Neutrophil (primary cell): ENCODE data around the gene HSPA6.
"Not testable (repeated sequence)": the region's sequence is repeated elsewhere in the genome, so short reads cannot be mapped to it uniquely, and the experiment has no call there.

Experiments used
- H3K27ac ChIP-seq: fragments of 200-600 bp; sonication (generic); 2 replicates; pipeline ENCODE4 v1.5.1; 2016; ENCODE audit warnings: mild to moderate bottlenecking, moderate library complexity
- H3K27me3 ChIP-seq: fragments of 200-600 bp; sonication (generic); 2 replicates; pipeline ENCODE4 v1.6.0; 2016; ENCODE audit warnings: mild to moderate bottlenecking
- H3K36me3 ChIP-seq: fragments of 200-600 bp; sonication (generic); 2 replicates; pipeline ENCODE4 v1.5.1; 2017
- H3K4me1 ChIP-seq, 2 experiments: fragments of 200-600 bp in 1 of 2; sonication (generic) in 1 of 2; 1 replicate in 1 of 2; 2 replicates in 1 of 2; pipeline versions ENCODE4 v1.5.1 to v1.6.1; 2013 to 2016; ENCODE audit warnings: low read depth in 1 of 2, low read length in 1 of 2, mild to moderate bottlenecking in 1 of 2, moderate library complexity in 1 of 2; ENCODE audit not compliant: control insufficient read depth in 1 of 2, insufficient read depth in 1 of 2
- H3K4me3 ChIP-seq, 2 experiments: fragments of 200-600 bp in 1 of 2; sonication (generic) in 1 of 2; 1 replicate in 1 of 2; 2 replicates in 1 of 2; pipeline ENCODE4 v1.5.1; 2013 to 2016; ENCODE audit warnings: low read depth in 1 of 2, low read length in 1 of 2, mild to moderate bottlenecking in 1 of 2, moderate library complexity in 1 of 2
- H3K9me3 ChIP-seq: fragments of 200-600 bp; sonication (generic); 2 replicates; pipeline ENCODE4 v1.5.1; 2016
- CTCF ChIP-seq: fragments of 200-600 bp; sonication (generic); IDR thresholded peaks from 2 replicates; pipeline ENCODE4 v1.5.1; 2016; ENCODE audit warnings: antibody characterized with exemption

Gene HSPA6

GRCh38 chr1:161506336-161507223, 17.8 kb upstream of the HSPA6 start:
- Histone ChIP-seq H3K9me3 (no peaks in the 10 kb centered on the region), H3K27ac (peak overlapping the region; percentile 99), H3K36me3 (peaks cover 58% of the 10 kb centered on the region), H3K27me3 (no peaks in the 10 kb centered on the region), H3K4me3 (peak overlapping the region; percentile 93 to 94), H3K4me1 (peaks cover 56 to 81% of the 10 kb centered on the region in 2 experiments)
- peak; percentile 33 for TF ChIP-seq CTCF

GRCh38 chr1:161510477-161510876, 13.9 kb upstream of the HSPA6 start:
- Histone ChIP-seq H3K27ac (peak overlapping the region; percentile 60), H3K27me3 (no peaks in the 10 kb centered on the region), H3K4me1 (peaks cover 60 to 78% of the 10 kb centered on the region in 2 experiments), H3K36me3 (peaks cover 90% of the 10 kb centered on the region), H3K4me3 (peak overlapping the region; percentile 25 to 93), H3K9me3 (no peaks in the 10 kb centered on the region)
- no peak for TF ChIP-seq CTCF

GRCh38 chr1:161511018-161511755, 13.2 kb upstream of the HSPA6 start:
- peaks cover 64 to 72% of the 10 kb centered on the region in 2 experiments for H3K4me1 ChIP-seq
- TF ChIP-seq CTCF: no peak
- H3K4me3 ChIP-seq: peak overlapping the region; percentile 25 to 93
- peak overlapping the region; percentile 60 for H3K27ac ChIP-seq
- no peaks in the 10 kb centered on the region for H3K9me3 ChIP-seq
- peaks cover 88% of the 10 kb centered on the region for H3K36me3 ChIP-seq
- no peaks in the 10 kb centered on the region for H3K27me3 ChIP-seq

- no peaks in the 10 kb centered on the region for H3K9me3 ChIP-seq
- H3K36me3 ChIP-seq: peaks cover 86% of the 10 kb centered on the region
- H3K4me1 ChIP-seq: peaks cover 64 to 68% of the 10 kb centered on the region in 2 experiments
- no peaks in the 10 kb centered on the region for H3K27me3 ChIP-seq
- no peak for TF ChIP-seq CTCF
- peak overlapping the region; percentile 60 for H3K27ac ChIP-seq
- peak overlapping the region; percentile 11 to 25 for H3K4me3 ChIP-seq
Measured at GRCh38 chr1:161511756-161512060, 12.6 kb upstream of the HSPA6 start.

- not testable (repeated sequence) for H3K9me3 ChIP-seq, H3K4me3 ChIP-seq, H3K27me3 ChIP-seq
- H3K4me1 ChIP-seq: peaks cover 58 to 60% of the 10 kb centered on the region in 2 experiments
- H3K36me3 ChIP-seq: peaks cover 83% of the 10 kb centered on the region
- peak overlapping the region; percentile 64 for H3K27ac ChIP-seq
Measured at GRCh38 chr1:161512636-161513447, 11.5 kb upstream of the HSPA6 start.

GRCh38 chr1:161513448-161513780, 10.9 kb upstream of the HSPA6 start:
- peak overlapping the region; percentile 57 for H3K27ac ChIP-seq
- not testable (repeated sequence) for H3K9me3 ChIP-seq, H3K27me3 ChIP-seq
- peaks cover 52 to 55% of the 10 kb centered on the region in 2 experiments for H3K4me1 ChIP-seq
- H3K36me3 ChIP-seq: peaks cover 83% of the 10 kb centered on the region
- H3K4me3 ChIP-seq: peak overlapping the region in 1 of 2 experiments; percentile 1

GRCh38 chr1:161513953-161514352, 10.4 kb upstream of the HSPA6 start:
- H3K4me1 ChIP-seq: peaks cover 47 to 50% of the 10 kb centered on the region in 2 experiments
- H3K9me3 ChIP-seq, H3K27me3 ChIP-seq: not testable (repeated sequence)
- H3K4me3 ChIP-seq: peak overlapping the region in 1 of 2 experiments; percentile 1
- H3K27ac ChIP-seq: peak overlapping the region; percentile 57
- H3K36me3 ChIP-seq: peaks cover 83% of the 10 kb centered on the region

GRCh38 chr1:161523041-161523816, 1.1 kb upstream of the HSPA6 start:
- not testable (repeated sequence) for H3K27me3 ChIP-seq, H3K9me3 ChIP-seq
- Histone ChIP-seq H3K36me3 (peaks cover 82% of the 10 kb centered on the region), H3K4me3 (peak overlapping the region; percentile 69 to 87), H3K4me1 (peaks cover 45 to 53% of the 10 kb centered on the region in 2 experiments), H3K27ac (peak overlapping the region; percentile 92)
